Esophagus mucosa (tissue), 1 donor: ENCODE data around the gene FDXR. TPM values are rescaled to one million over a fixed set of nuclear protein-coding genes. Genes with fewer than 3 reads are reported as not detected.

Experiments
- ATAC-seq: fragments of 200-7000 bp; cut with Tn5 transposase; one replicate; pipeline ENCODE4 v1.9.1; 2020
- total RNA-seq: library from RNA; stranded (reverse); gene quantifications from one replicate; pipeline ENCODE4 v1.2.4, GENCODE V29; 2023
- donor health status: DM: yes; HTN: yes; CAD: no.

Gene FDXR
- total RNA-seq, 1 donor from 2014 or later = 31.5 TPM

DNA sequence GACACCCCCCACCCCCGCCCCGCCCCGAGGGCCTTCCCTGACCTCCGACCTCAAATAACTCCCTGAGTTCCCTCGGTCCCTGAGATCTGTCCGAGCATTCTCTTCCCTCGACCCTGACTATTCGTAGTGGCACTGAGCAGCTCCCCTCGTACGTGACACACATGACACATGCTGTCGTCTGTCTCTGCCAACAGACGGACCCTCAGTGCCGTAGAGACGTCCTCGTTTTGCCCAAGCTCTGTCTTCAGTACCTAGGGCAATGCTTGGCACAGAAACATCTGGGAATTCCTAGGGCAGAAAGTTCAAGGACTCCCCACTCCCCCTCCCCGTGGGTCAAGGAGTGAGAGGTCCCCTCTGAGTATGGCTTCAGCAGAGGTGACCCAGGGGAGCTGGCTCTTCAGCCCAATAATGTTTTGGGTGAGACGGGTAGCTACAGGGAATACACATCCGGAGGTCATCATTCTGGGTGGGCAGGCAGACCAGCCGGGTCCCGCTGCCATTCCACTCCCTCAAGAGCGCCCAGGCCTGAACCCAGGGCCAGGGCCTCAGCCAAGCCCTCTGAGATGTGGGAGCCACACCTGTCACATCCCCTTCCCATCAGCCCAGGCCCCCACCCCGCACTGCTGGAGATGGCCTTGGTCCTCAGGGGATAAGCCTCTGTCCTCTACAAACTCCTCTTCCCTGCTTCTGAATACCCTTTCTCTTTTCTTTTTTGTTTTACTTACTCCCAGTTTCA, 21.3 kb upstream of the FDXR start:
- ATAC-seq = peak; percentile 18

DNA sequence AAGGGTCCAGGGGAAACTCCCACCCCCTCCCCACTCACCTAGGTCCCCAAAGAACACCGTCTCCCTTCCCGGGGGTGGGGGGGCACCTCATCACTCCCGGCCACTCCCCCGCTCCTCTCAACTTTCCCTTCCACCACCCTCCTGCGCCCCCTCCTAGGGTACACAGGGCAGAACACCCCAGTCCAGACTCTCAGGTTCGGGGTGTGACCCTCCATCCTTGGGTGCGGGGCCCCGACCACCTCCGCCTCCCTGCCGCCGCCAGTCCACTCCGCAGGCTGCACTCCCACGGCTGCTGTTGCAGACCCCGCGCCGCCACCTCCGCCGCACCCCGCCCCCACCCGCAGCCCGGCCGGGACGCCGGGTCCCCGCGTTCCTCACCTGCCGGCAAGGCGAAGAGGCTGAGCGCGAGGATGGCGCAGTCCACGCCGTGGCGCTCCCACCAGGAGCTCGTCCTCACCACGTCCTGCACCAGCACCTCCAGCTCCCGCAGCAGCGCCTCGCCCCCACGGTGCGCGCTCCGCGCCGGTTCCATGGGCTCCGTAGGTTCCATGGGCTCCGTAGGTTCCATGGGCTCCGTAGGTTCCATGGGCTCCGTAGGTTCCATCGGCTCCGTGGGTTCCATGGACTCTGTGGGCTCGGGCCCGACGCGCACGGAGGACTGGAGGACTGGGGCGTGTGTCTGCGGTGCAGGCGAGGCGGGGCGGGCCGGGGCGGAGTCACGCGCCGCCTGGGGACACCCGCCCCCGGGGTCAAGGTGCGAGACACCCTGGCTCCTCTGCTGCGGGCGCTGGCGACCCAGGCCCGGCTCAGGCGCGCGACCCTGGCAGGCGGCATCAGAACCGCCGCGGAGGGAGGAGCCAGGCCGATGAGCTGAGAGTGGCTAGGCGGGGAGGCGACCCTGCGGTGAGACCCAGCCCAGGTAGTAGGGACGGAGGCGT, 20.4 kb upstream of the FDXR start, which contains the start of gene FADS6:
Gene FADS6 (minus strand): TSS at position 660 of the 938 bp plus-strand sequence. CDS start 38 bp downstream, at position 622.
- peak; percentile 50 for ATAC-seq

DNA sequence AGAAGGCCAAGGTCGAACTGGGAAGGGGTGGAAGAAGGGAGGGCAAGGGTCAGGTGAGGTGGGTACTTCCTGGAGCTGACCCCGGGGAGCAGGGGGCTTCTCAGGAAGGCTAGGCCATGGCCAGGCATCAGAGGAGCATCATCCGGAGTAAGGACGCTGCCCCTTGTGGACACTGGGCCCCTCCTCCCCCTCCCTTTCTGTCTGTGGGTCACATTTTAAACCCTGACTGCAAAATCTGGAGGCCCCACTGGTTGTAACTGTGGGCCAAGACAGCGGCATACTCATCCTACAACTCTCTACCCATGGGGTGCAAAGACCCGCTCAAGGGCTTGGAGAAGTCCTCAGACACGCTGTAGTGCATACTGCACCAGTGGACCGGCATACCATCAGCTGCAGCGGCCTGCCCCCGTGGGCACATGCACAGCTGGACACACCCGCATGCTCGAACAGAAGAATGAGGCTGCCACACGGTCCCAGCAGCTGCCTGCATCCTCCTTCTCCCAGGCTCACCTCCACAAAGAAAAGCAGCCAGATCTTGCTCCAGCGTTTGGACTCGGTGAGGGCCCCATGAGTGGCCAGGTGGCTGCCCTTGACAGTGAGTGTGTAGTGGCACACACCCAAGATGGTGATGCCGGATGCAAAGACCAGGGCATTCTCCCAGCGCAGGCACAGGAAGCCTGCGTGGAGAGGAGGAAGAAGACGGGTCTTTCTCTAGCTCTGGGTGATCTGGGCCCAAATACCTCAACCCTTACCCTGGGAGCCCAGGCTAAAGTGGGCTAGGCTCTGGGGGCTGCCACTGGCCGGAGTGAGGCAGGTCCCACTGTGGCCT, 19.4 kb upstream of the FDXR start:
- ATAC-seq = no peak

DNA sequence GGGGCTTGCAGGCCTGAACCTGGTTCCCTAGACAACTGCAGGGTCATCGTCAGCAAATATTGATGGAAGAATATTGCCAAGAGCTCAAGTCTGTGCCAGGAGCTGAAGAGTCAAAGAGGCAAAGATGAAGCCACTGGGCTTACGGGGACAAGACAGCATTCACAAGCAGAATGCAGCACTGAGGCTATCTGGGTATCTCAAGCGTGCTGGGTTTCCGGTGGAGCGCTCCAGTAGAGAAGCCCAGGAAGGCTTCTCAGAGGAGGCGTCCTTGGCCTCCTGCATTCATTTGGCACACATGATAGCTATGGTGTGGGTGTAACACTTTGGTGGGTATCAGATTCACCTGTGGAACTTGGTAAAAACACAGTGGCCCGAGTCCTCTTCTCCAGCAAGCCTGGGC, 17.8 kb upstream of the FDXR start:
- no peak for ATAC-seq

DNA sequence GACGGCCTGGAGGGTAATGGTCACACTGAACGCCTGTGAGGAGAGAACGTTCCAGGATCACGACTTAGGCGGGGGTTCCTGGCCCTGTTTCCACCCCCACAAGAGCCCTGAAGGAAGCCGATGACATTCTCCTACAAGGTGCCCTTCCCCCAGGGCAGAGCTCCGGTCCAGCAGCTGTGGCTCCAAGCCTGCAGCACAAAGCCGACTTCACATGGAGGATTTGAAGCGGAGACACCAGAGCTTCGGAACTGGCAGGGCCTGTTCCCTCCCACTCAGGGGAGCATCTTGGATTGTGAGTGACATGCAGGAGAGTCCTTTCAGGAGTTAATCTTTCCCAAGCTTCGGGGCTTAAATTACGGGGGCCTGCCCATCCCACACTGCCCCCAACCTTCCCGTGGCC, 15.7 kb upstream of the FDXR start:
- no peak for ATAC-seq

DNA sequence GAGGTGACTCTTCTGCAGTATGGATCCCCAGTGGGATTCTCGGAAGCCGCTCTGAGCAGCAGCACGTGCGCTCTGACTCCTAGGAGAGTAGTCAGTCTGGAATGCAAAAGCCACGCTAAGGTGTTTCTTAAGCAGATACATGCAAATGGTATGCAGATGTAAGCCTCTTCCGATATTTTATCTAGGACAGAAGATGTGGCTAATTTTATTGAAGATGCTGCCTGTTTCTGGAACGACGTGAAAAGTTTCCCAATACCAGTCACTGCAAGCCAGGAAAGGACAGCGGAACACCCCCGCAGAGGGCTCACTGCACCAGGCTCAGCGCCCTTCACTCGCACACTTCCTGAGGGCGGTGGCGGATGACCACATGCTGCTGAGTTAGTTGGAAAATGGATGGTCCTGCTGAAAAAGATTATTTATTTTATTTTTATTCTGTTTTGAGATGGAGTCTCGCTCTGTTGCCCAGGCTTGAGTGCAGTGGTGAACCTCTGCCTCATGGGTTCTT, 10.5 kb upstream of the FDXR start:
- no peak for ATAC-seq

DNA sequence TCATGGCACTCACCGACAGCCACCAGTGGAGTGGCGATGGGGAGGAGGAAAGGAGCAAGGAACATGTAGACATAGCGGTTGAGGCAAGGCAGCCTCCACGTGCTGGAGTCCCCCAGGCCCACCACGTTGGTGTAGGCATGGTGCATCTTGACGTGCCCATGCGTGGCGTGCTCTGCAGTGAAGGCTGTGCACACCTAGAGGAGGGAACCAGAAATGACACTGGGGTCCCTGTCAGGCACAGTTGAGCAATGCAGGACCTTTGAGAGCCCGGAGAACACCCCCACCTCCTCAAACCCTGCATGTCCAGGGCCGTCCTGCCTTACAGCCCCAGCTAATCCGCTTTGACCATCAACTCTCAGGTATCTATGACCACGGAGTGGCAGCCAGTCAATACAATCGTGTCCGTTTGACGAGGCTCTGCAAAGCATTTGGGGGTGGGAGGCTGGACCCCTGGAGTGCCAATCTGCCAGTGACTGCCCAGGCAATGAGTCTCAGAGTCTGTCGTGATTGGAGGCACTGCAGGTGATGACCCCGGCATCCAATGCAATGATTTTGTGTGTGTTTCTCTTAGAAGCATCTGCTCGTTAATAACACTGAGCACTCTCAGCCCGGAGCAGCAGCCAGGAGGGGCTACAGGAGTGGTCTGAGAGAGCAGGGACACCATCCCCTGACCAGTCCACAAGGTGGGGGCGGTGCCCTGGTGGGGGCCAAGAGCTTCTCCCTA, 9.9 kb upstream of the FDXR start:
- no peak for ATAC-seq

DNA sequence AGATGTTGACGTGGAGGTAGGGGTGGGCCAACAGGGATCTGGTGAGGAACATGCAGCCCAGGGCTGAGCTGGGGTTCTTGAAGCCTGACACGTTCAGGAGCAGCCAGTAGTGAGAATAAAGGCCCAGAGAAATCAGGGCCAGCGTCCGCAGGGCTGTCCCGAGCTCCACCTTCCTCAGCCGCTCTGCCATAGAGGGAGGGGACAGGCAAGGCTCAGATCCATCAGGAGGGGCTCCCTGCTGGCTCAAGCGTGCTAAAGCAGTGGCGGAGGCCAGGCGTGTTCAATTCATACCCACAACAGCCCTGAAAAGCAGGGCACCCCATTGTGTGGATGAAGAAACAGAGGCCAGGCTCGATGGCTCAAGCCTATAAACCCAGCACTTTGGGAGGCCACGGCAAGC, 8.3 kb upstream of the FDXR start:
- no peak for ATAC-seq

DNA sequence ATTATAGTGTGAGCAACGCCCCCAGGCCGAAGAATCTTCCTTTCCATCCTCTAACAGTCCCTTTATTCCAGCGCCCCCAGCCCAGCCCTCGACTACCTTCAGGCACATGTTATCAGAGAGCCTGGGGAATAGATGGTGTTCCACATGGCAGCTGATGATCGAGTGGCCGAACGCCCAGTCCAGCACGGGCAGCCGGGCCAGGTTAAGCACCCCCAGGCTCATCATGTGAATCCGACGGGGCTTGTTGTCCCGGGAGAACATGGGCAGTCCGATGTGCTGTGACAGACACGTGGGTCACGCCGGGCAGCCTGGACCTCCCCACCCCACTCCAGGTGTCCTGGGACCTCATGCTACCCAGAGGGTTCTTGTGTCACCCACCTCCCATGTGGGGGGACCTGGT, 6.5 kb upstream of the FDXR start:
- no peak for ATAC-seq

DNA sequence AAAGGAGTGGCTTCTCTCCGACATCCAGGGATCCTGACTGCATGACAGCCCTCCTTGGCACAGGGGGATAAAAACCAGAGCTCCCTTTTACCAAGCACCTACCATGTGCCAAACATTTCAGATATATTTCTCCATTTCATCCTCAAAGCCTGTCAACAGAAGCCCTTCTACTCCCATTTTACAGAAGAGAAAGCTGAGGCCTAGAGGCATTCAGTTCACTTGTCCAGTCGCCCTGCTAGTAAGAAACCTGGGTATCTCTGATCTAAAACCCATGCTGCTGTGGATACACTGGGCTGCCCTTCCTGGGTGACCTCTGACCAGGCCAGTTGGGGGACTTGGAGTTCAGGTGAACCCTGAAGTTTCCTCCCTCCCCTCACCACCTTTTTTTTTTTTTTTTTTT, 5.9 kb upstream of the FDXR start:
- no peak for ATAC-seq

DNA sequence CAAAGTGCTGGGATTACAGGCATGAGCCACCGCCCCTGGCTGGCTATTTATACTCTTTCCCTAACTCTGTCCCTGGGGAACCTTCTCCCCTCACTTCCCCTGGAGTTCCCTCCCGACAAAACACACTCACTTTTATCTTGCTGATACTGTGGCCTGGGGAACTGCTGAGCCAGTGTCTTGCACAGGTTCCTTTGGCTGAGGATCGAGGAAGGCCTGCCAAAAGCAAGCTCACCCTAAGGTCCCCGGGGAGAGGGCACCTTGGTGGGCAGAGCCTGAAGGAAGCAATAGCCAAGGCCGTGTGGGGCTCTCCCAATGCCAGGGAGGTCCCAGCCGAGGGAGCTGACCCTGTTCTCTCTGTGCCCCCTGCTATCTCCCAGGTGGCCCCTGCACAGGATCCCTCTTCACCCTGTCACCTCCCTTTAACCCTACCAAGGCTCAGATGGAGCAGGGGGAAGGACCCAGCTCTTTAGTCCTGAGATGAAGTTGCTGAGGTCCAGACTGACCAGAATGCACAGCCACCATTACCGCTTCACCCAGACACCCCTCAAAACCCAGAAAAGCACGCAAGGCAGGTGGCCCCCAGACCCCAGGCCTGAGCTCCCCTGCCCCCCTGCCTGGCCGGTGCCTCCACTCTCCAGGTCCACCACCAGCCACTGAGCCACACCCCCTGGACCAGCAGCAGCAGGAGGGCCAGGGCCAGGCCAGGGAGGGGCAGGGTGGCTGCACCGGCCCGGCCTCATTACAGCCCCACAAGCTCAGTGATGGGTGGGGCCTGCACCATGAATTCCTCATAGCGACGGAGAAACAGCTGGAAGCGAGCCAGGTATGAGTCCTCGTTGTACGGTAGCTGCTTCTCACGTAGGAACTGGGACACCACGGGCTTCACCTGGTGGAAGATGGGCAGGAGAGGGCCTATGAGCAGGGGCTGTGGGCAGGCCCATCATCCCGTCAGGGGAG, 5.1 kb upstream of the FDXR start:
- peak; percentile 79 for ATAC-seq

DNA sequence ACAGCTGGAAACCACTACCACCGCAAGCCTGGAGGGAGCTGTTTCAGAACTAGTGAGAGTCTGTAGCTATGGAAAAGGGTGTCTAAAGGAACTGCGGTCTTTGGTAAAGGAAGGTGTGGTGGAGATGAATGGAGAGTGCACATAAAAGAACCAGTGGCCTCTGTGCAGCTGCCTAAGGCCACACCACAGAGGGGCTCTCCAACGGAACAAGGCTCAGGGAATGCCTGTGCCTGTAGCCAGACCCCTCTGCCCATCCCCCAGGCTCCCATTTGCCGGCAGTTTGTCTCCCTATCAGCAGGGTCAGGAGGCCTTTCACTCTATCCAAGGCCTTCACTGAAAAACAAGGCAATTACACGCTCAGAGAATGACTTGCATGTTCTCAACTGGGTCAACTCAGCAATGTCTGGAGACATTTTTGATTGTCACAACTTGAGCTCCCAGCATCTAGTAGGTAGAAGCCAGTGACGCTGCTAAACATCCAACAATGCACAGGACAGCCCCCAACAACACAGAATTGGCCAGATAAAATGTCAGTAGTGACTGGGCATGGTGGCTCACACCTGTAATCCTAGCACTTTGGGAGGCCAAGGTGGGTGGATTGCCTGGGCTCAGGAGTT, 3.3 kb upstream of the FDXR start:
- ATAC-seq = no peak

DNA sequence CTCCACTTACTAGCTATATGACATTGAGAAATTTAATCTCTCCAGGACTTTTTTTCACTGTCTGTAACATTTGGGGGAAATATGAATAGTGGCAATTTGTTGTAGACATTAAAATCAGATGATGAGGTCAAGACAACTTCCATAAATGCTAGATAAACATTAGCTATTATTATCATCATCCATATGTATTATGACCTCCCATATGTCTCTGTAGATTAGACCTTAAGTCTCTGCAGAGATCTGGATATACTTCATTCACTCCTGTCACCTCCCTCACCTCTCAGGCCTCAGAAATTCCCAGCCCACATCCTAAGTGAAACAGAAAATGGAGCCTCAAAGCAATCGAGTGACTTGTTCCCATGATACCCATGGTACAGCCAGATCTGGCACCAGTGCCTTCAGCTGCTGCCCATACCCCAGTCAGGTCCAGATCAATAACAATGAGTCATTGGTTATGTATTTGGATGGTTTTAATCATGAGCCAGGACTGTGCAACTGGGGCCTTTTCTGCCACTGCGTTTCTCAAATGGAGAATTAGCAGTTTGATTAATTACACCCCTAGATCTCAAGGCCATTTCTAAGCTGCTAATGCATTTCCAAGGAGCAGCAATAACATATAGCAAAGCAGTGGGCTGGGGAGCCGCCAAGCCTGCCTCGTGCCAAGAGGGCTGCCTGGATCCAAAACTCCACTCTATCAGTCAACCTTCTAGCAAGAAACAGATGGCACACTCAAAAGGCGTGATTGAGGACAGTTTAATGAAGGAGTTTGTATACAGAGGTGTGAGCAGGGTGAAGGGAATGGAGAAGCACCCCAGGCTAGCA, 2.6 kb upstream of the FDXR start:
- no peak for ATAC-seq

DNA sequence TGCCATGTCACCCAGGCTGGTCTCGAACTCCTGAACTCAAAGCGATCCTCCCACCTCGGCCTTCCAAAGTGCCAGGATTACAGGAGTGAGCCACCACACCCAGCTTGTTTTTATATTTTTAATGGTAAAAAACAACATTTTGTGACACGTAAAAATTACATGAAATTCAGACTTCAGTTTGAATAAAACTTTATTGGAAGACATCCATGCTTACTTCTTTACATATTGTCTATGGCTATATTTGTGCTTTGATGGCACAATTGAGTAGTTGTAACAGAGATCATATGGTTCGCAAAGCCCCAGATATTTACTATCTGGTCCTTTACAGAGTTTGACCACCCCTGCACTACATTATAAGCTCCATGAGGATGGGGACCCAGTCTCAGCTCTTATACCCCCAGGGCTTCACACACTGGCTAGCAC, 1.8 kb upstream of the FDXR start:
- no peak for ATAC-seq

DNA sequence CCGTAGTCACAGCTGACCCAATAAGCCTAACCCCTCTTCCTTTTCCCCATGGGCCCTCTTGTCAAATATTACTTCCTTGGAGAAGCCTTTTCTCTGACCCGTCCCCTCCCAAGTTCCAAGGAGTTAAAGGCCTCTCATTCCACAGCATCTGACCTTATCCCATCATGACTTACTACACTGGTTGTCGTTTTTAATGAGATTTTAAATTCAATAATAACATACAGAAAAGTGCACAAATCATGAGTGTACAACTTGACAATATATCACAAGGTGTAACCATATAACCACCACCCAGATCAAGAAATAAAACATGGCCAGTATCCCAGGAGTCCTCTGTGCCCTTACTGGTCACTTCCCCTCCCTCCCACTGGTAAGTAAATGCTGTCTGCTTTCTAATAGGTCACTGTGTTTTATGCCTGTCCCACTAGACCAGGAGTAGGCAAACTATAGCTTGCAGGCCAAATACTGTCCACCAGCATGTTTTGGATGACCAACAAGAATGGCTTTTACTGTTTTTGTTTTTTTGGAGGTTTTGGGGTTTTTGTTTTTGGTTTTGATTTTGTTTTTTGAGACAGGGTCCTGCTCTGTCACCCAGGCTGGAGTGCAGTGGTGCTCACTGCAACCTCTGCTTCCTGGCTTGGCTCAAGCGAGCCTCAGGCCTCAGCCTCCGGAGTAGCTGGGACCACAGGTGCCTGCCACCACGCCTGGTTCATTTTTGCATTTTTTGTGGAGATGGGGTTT, 1.2 kb upstream of the FDXR start:
- no peak for ATAC-seq

DNA sequence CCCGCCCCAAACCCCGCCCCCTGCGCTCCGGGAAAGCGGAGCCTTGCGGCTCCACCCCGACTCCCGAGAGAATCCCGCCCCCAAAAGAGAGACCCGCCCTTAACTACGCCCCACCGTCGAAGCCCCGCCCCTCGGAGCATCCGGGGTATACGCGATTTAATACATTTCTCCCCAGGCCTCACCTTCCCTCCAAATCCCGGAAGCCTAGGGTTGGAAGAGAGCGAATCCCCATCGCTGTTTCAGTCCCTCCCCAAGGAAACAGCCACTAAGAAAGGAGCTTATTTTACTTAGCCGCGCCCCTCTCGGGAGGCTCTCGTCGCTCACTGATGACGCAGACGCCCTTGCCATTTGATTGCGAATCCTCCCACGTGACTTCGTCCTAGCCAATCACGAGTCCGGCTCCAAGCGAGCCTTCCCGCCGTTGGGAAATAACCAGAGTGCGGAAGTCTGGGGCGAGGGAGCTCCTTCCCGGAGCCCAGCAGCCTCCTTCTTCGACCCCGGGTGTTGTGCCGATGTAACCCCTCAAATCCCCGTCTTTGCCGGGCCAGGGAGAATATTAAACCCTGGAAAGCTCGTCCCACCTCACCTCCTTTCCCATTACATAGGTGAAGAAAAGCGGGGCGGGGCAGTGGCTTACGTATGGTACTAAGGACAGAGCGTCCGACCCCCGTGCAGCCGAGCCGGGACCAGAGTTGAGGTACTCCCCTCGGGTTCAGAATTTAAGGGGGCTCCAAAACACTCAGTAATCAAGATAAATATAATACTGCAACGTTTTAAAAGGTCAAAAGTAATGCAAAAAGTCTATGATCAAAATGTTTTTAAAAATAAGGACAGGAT, 461 bp upstream of the FDXR start:
- ATAC-seq = peak; percentile 96

DNA sequence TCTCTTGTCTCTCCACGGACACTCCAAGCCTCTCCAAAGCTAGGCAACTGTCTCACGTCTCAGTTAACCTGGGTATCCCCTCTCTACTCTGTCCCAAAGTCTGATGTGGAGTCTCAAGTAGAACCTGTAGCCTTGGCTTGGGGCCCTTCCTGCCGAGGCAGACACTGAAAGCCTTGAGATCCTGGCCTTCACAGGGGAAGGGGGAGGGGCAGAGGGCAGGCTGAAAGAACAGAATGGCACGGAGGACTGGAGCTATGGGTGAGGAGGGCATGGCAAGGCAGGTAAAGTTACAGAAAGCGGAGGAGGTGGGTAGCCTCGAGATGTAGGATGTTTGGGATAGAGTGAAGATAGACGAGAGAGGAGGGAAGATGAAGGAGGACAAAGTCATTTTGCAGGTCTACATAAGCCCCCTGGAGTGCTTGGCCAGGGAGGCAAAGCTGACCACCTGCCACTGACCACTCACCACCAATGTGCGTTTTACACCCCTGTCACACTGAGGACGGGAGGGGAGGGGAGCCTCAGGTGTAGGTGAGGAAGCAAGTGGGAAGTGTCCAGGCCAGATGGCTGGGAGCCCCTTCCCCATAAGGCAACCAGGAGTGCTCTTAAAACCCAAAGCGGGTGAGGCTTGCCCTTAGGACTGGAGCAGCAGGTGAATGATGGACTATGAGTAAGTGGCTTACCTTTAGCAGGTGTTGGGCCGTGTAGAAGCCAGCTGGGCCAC, 1.3 kb downstream of the FDXR start:
- no peak for ATAC-seq
